Activated effector memory CD4-positive, alpha-beta T cell treated with Interleukin-2 at 50 U/mL for 16 hours (primary cell): ENCODE data around the gene DLEC1.
"Not testable (repeated sequence)": the region's sequence is repeated elsewhere in the genome, so short reads cannot be mapped to it uniquely, and the experiment has no call there.

ENCODE experiments used
- DNase-seq: peaks from one replicate; pipeline ENCODE4 v3.0.0-alpha.2; 2020

The DLEC1 gene

DNA sequence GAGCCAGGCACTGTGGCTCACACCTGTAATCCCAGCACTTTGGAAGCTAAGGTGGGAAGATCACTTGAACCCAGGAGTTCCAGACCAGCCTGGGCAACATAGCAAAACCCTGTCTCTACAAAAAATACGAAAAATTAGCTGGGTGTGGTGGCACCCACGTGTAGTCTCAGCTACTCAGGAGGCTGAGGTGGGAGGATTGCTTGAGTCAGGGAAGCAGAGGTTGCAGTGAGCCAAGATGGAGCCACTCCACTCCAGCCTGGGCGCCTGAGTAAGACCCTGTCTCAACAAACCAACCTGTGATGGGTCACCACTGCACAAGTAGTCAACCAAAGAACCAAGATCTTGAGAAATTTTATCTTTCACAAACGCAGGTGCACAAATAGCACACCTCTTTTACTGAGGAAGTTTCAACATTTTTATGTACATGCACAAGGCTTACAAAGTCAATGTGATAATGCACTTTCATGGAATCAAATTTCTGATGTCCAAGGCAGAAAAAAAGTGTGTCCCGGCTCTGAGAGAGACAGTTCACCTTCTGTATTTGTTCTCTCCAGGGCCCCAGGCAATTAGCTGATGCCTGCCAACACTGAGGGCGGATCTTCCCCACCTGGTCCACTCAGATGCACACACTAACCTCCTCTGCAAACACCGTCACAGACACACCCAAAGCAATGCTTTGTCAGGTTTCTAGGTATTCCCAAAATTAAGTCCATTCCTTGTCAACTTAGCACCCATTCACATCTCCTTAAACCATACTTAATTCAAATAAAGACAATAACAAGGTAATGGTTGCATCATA lies 85.5 kb downstream of the DLEC1 start:
- DNase-seq: no peak

DNA sequence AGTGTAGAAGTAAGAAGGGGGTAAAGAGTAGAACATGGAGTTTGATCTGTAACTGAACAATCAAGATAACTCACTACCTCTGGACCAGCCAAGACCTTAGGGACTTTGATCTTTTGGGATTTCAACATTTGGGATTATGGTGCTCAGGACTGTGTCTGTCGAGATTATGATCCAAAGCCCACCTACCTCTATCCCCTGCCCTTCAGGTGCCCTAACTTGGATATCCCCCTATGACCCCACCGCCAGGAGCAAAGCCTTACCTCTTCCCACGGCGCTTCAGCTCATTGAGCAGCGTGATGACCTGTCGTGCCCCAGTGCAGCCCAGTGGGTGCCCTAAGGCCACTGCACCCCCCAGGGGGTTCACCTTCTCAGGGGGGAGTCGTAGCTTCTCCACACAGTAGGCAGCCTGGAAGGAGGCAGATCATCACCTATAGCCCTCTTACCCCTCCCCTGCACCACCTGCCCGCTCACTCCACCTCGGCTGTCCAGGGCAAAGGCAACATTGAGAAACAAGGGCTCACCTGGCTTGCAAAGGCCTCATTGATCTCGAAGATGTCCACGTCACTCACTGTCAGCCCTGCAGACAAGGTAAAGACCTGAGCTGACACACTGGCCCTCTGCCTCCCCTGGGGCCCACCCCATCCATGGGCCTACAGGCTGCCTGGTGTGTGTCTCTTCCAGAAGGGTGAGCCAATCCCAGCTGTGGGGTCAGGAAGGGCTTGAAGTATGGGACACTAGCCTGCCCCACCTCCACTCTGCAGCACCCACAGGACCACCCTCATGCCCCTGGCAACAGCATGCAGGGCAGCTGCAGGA lies 86.5 kb downstream of the DLEC1 start:
- DNase-seq: no peak

DNA sequence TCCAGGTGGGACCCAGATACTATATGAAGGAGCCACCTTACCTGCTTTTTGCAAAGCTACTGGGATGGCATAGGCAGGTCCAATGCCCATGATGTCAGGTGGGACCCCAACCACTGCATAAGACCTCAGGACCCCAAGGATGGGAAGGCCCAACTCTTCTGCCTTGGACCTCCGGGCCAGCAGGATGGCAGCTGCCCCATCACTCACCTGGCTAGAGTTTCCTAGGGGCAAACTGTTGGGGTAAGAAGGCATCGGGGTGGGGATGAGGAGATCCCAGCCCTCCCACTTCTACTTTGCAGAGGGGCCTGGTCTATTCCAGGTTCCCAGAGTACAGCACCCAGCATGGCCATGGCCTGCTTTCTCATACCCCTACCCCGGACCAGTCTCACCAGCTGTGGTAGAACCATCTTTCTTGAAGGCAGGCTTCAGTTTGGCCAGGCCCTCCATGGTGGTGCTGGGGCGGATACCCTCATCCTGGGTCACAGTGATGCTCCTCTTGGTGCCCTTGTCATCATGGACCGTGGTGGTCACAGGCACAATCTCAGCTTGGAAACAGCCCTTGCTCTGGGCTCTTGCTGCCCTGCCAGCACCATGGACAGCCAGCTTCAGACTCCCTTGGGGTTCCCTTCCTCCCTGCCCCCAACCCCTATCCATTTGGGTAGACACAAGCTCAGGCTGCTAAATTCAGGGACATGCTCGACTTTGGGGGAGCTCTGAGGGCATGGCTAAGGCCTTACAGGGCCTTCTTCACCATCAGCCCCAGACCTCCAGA lies 87.3 kb downstream of the DLEC1 start:
- DNase-seq: no peak

DNA sequence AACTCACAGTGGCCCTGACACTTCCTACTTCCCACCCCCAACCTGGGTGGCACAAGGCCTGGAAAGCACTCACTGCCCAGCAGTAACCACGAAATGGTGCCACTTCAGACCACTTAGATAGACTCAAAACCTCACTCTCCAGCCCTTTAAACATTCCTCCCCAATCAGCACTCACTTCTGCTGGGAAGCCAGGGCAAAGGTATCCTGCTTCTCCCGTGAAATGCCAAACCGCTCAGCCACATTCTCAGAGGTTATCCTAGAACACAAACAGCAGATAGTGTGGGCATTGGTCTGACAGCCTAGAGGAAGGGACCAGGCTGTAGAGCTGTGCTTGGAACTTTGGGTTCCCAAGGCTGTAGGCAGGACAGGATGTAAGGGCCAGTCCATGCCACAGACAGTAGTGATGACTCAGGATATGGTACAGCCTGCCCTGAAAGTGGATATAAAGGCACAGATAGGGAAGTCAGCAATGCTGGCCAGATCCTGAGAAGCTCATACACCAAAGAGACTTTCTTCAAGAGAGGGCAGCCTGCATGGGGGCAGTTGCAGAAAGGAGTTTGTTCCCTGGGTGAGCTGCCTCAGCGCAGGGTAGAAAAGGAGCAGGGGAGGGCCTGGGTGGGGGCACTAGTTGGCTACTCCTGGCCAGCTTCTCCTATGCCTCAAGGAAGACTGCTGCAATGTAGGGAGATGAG lies 88.7 kb downstream of the DLEC1 start:
- no peak for DNase-seq

GRCh38 chr3:38128303-38128655 lies 89.3 kb downstream of the DLEC1 start:
- no peak for DNase-seq

DNA sequence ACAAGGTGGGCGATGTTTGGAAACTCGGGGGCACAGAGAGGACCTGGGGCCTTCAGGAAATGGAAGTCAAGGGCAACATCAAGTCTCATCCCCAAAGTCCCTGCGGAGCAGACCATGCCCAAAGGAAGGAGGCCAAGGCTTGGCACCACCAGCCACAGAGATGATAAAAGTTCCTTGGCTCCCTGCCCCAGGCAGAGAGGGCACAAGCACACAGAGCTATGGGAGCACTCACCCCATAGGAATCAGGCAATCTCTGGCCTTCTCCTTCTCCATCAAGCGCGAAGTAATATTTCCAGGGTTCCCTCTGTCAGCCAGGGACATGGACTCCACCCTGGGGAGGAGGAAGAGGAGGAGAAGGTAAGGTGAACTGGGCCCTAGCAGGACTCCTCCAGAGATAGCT lies 90.0 kb downstream of the DLEC1 start:
- no peak for DNase-seq

DNA sequence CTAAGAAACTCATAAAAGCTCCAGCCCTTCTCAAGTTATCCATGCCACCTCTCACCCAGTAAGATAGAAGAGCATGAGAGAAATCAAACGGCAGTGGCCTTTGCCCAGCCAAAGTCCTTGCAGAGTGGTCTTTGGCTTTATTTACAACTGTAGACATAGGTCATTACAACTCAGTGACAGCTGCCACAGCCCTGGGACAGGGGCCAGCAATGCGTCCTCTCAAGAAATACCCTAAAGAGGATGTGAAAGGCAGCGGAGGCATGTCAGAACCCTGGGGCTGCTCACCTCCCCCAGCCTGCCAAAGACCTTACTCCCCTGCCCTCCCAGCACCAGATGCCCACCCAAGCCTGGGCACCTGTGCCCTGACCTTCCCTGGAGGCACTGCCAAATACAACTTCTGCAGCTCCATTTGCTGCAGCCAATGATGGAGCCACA lies 91.6 kb downstream of the DLEC1 start:
- no peak for DNase-seq

GRCh38 chr3:38131621-38132369 lies 92.8 kb downstream of the DLEC1 start:
- no peak for DNase-seq

DNA sequence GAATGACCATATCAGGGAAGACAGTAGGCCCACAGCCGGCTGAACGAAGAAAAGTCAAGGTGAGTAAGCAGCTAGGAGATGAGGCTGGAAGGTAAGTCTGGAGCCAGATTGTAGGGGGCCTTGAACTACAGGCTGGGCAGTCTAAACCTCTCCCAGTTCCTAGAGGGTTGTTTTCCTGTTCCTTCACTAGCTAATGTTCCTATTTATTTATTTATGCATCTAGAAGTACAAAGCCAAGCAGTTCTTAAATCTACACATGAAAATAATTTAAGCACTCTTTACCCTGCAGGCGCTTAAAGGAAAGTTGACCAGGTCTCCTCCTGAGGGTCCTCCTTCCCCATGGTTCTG lies 94.2 kb downstream of the DLEC1 start:
- DNase-seq: no peak

DNA sequence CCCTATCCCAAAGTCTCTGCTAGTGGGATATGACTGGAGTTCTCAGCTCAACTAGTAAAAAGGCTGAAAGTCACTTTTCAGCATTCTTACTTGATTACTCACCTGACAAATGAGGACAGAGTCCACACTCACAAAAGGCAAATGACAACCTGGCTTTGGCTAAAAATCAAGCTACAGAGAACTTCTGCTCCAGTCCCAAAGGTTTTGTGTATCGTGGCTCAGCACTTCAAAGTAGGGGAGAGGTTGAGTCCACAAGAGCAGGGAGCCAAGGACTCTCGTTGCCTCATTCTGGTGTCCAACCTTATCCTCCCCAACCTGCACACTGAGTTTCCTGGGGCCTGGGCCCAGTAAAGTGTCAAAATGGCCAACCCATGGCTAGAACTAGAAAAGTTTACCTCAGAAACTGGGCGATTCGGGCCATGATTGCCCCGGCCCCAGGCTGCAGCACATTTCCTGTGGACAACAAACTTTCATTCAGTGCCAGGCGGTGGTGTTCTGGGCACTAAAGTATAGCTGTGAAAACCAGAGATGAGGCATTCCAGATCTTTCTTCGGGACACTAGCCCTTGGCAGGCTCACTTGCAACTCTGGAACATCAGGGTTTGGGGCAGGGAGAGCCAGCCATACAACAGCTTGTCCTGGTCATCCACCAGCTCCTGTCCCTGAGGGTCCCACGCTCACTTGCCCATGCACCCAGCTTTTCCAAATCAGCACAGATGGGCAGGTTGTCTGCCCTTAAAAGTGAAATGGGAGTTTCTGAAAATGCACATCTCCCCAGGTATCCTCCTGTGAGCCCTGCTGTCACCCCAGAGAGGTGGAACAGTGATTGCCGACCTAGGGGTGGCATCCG lies 94.8 kb downstream of the DLEC1 start:
- no peak for DNase-seq

GRCh38 chr3:38134517-38135143 lies 95.6 kb downstream of the DLEC1 start:
- DNase-seq: not testable (repeated sequence)

DNA sequence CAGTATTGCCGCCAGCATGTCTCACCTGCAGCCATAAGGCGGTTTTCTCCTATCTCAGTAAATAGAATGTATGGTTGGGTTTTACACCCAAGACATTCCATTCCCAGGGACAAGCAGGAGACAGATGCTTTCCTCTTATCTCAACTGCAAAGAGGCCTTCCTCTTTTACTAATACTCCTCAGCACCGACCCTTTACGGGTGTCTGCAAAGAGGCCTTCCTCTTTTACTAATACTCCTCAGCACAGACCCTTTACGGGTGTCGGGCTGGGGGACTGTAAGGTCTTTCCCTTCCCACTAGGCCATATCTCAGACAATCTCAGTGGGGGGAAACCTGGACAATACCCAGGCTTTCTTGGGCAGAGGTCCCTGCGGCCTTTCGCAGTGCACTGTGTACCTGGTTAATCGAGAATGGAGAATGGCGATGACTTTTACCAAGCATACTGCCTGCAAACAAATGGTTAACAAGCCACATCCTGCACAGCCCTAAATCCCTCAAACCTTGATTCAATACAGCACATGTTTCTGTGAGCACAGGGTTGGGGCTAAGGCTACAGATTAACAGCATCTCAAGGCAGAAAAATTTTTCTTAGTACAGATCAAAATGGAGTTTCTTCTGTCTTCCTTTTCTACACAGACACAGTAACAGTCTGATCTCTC lies 96.7 kb downstream of the DLEC1 start:
- DNase-seq: not testable (repeated sequence)

DNA sequence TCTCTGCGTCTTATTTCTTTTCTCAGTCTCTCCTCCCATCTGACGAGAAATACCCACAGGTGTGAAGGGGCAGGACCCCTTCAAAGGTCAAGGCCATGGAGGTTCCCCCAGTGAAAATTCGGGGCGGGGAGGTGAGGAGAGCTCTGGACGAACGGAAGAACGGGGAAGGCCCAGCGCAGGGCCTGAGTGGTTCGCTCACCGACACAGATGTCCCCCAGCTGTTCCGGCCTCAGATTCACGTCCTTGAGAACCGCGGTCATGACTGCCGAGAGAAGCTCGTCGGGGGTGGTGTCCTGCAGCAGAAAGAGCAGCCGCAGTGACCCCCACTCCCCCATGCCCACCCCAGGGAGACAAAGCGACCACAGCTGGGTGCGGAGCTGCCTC lies 97.4 kb downstream of the DLEC1 start:
- no peak for DNase-seq

- DNase-seq: peak; percentile 96
Measured at GRCh38 chr3:38136777-38137614, 98.0 kb downstream of the DLEC1 start, which contains the start of gene ACAA1. ACAA1 (minus strand) TSS chr3:38137127; CDS start chr3:38137035, 92 bp downstream.

- no peak for DNase-seq
Measured at GRCh38 chr3:38137615-38138348, 98.8 kb downstream of the DLEC1 start.

- DNase-seq: peak; percentile 76
Measured at GRCh38 chr3:38138349-38139190, 99.6 kb downstream of the DLEC1 start, which contains the start of gene MYD88. MYD88 (plus strand) TSS chr3:38138661; CDS start chr3:38138701, 40 bp downstream.

GRCh38 chr3:38139191-38139590 lies 100.2 kb downstream of the DLEC1 start:
- DNase-seq: no peak
